HCT116 (cell line): ENCODE results near the gene TMPRSS11E. TPM values are rescaled to one million over a fixed set of nuclear protein-coding genes. Genes with fewer than 3 reads are reported as not detected.

ENCODE experiments used
- ATAC-seq: fragments of 200-7000 bp; cut with Tn5 transposase; 2 replicates; pipeline ENCODE4 v1.9.1; 2020; ENCODE audit warnings: mild to moderate bottlenecking, moderate library complexity
- BruUV-seq: library from RNA; stranded (reverse); fragments of 400-500 nt; replicated peaks from 2 replicates; lab custom pipeline; 2021; lab: Mats Ljungman, UMichigan
- CTCF ChIA-PET: fragments of 300-600 bp; sonication (Branson Sonifier 250); formaldehyde crosslinking; loops from one replicate; lab custom pipeline; 2021; ENCODE audit warnings: antibody characterized with exemption; lab: Charles Lee
- POLR2A ChIA-PET: fragments of 300-600, 350-600 bp; sonication (Branson Sonifier 250); formaldehyde crosslinking; loops from one replicate; lab custom pipeline; 2021; ENCODE audit warnings: antibody characterized with exemption; lab: Charles Lee
- RAD21 ChIA-PET, 2 experiments: fragments of 300-600 bp; sonication (Branson Sonifier 250); formaldehyde crosslinking; loops; one replicate each; lab custom pipeline; 2023; ENCODE audit warnings: low total read pairs in 2 of 2; ENCODE audit not compliant: uncharacterized antibody in 2 of 2, unreplicated experiment in 2 of 2, low non-redundant PET in 1 of 2; lab: Charles Lee
- DNase-seq: peaks from one replicate; pipeline ENCODE4 v3.0.0-alpha.2; 2010; ENCODE audit warnings: low read depth, low spot score
- H2AFZ ChIP-seq: fragments of 200-600 bp; shearing (Covaris generic), sonication (generic); 2 replicates; pipeline ENCODE4 v1.6.1; 2017; ENCODE audit warnings: low read depth, mixed run types, mixed read lengths, antibody characterized with exemption, low read length; ENCODE audit not compliant: poor library complexity, severe bottlenecking
- H3K27ac ChIP-seq: 2 replicates; pipeline ENCODE4 v1.5.1; 2012; ENCODE audit warnings: low read depth, low read length
- H3K27me3 ChIP-seq: fragments of 200-600 bp; sonication (generic); 2 replicates; pipeline ENCODE4 v1.6.1; 2016; ENCODE audit warnings: mixed run types, low read length, mixed read lengths; ENCODE audit not compliant: insufficient read depth
- H3K36me3 ChIP-seq, 2 experiments: fragments of 200-500 bp in 1 of 2; fragments of 200-600 bp in 1 of 2; sonication (Bioruptor generic) in 1 of 2; sonication (generic) in 1 of 2; 2 replicates each; pipeline versions ENCODE4 v1.5.1 to v1.6.1; 2014 to 2016; ENCODE audit warnings: low read length in 2 of 2, inconsistent platforms in 1 of 2, mixed read lengths in 1 of 2, mixed run types in 1 of 2; ENCODE audit not compliant: insufficient read depth in 2 of 2, control insufficient read depth in 1 of 2
- H3K4me1 ChIP-seq, 2 experiments: fragments of 200-600 bp in 1 of 2; sonication (generic) in 1 of 2; 2 replicates each; pipeline versions ENCODE4 v1.5.1 to v1.6.1; 2012 to 2017; ENCODE audit warnings: low read length in 2 of 2, inconsistent platforms in 1 of 2, mild to moderate bottlenecking in 1 of 2, mixed read lengths in 1 of 2, mixed run types in 1 of 2, moderate library complexity in 1 of 2; ENCODE audit not compliant: insufficient read depth in 2 of 2, control insufficient read depth in 1 of 2
- H3K4me2 ChIP-seq: fragments of 200-600 bp; sonication (generic); 2 replicates; pipeline ENCODE4 v1.6.1; 2017; ENCODE audit warnings: mixed run types, low read length, mixed read lengths
- H3K4me3 ChIP-seq, 2 experiments: fragments of 200-600 bp in 1 of 2; sonication (generic) in 1 of 2; replicated peaks in 1 of 2; 2 replicates each; pipeline ENCODE4 v1.5.1; 2011 to 2016; ENCODE audit warnings: low read length in 2 of 2, control low read depth in 1 of 2, low read depth in 1 of 2, mild to moderate bottlenecking in 1 of 2, mixed read lengths in 1 of 2, mixed run types in 1 of 2
- H3K79me2 ChIP-seq: fragments of 200-600 bp; sonication (generic); 2 replicates; pipeline ENCODE4 v1.6.1; 2017; ENCODE audit warnings: mild to moderate bottlenecking, mixed run types, low read length, moderate library complexity, mixed read lengths; ENCODE audit not compliant: insufficient read depth
- H3K9ac ChIP-seq: fragments of 200-600 bp; sonication (generic); 2 replicates; pipeline ENCODE4 v1.6.1; 2016; ENCODE audit warnings: low read length, mixed read lengths
- H3K9me2 ChIP-seq: fragments of 200-600 bp; sonication (generic), shearing (Covaris generic); 2 replicates; pipeline ENCODE4 v1.6.1; 2017; ENCODE audit warnings: mixed run types, mild to moderate bottlenecking, moderate library complexity; ENCODE audit not compliant: insufficient read depth
- H3K9me3 ChIP-seq, 2 experiments: fragments of 200-500 bp in 1 of 2; fragments of 200-600 bp in 1 of 2; sonication (Bioruptor generic) in 1 of 2; sonication (generic) in 1 of 2; 2 replicates each; pipeline ENCODE4 v1.6.1; 2014 to 2017; ENCODE audit warnings: low read length in 2 of 2, mixed read lengths in 2 of 2, inconsistent platforms in 1 of 2, low read depth in 1 of 2, mild to moderate bottlenecking in 1 of 2, mixed run types in 1 of 2, moderate library complexity in 1 of 2; ENCODE audit not compliant: control insufficient read depth in 1 of 2, insufficient read depth in 1 of 2
- H4K20me1 ChIP-seq: fragments of 200-600 bp; sonication (generic), shearing (Covaris generic); 2 replicates; pipeline ENCODE4 v1.6.1; 2017; ENCODE audit warnings: mixed run types, mild to moderate bottlenecking, moderate library complexity; ENCODE audit not compliant: insufficient read depth
- CEBPB ChIP-seq: IDR thresholded peaks from 2 replicates; pipeline ENCODE4 v1.6.1; 2012; ENCODE audit warnings: low read depth
- EGR1 ChIP-seq: IDR thresholded peaks from 2 replicates; pipeline ENCODE4 v1.6.1; 2012; ENCODE audit warnings: low read depth
- ELF1 ChIP-seq: IDR thresholded peaks from 2 replicates; pipeline ENCODE4 v1.6.1; 2012; ENCODE audit warnings: low read depth, borderline replicate concordance
- EZH2 ChIP-seq: fragments of 200-600 bp; sonication (generic); IDR thresholded peaks from 2 replicates; pipeline ENCODE4 v1.6.1; 2017; ENCODE audit warnings: antibody characterized with exemption, mixed run types
- EZH2phosphoT487 ChIP-seq: fragments of 200-600 bp; IDR thresholded peaks from 2 replicates; pipeline ENCODE4 v1.6.1; 2018; ENCODE audit warnings: antibody characterized with exemption, borderline replicate concordance
- FOSL1 ChIP-seq: IDR thresholded peaks from 2 replicates; pipeline ENCODE4 v1.6.1; 2012; ENCODE audit warnings: low read depth
- POLR2A ChIP-seq: IDR thresholded peaks from 2 replicates; pipeline ENCODE4 v1.7.0; 2011; ENCODE audit warnings: borderline replicate concordance; ENCODE audit not compliant: insufficient read depth, insufficient read length; ENCODE audit errors: extremely low read depth
- POLR2AphosphoS5 ChIP-seq: IDR thresholded peaks from 2 replicates; pipeline ENCODE4 v1.6.1; 2011; ENCODE audit warnings: mild to moderate bottlenecking, low read depth, low read length, moderate library complexity
- RAD21 ChIP-seq: IDR thresholded peaks from 2 replicates; pipeline ENCODE4 v1.6.1; 2012; ENCODE audit warnings: low read depth, mild to moderate bottlenecking
- SIN3A ChIP-seq: IDR thresholded peaks from 2 replicates; pipeline ENCODE4 v1.6.1; 2012; ENCODE audit warnings: low read depth
- SP1 ChIP-seq: IDR thresholded peaks from 2 replicates; pipeline ENCODE4 v1.6.1; 2012; ENCODE audit warnings: low read depth
- YY1 ChIP-seq: IDR thresholded peaks from 2 replicates; pipeline ENCODE4 v1.6.1; 2011; ENCODE audit warnings: low read length, low read depth, moderate library complexity, mild to moderate bottlenecking; ENCODE audit not compliant: insufficient replicate concordance; ENCODE audit errors: extremely low read depth
- ZFX ChIP-seq: fragments of 450-650 bp; IDR thresholded peaks from 2 replicates; pipeline ENCODE4 v1.6.1; 2017
- intact Hi-C: fragments of 100-400 bp; cut with micrococcal nuclease; formaldehyde crosslinking; loops from 2 replicates; pipeline ENCODE4 v1.10.0; 2022
- total RNA-seq: library from RNA; stranded (reverse); gene quantifications from one replicate; pipeline ENCODE4 v1.2.1, GENCODE V29; 2021; ENCODE audit not compliant: unreplicated experiment
- TF ChIP-seq, protein P1 (sequence below): IDR thresholded peaks from 2 replicates; pipeline ENCODE4 v1.6.1; 2012
- TF ChIP-seq, protein P2 (sequence below): IDR thresholded peaks from 2 replicates; pipeline ENCODE4 v1.6.1; 2012; ENCODE audit warnings: low read depth
- TF ChIP-seq, protein P3 (sequence below): IDR thresholded peaks from 2 replicates; pipeline ENCODE4 v1.6.1; 2012
- TF ChIP-seq, protein P4 (sequence below): IDR thresholded peaks from 2 replicates; pipeline ENCODE4 v1.6.1; 2011; ENCODE audit warnings: mild to moderate bottlenecking, low read length, moderate library complexity; ENCODE audit not compliant: insufficient replicate concordance; ENCODE audit errors: extremely low read depth
- TF ChIP-seq, protein P5 (sequence below), 3 experiments: fragments of 200-600 bp in 1 of 3; sonication (generic) in 1 of 3; IDR thresholded peaks in 2 of 3; conservative IDR thresholded peaks in 1 of 3; 2 replicates each; pipeline ENCODE4 v1.5.1; 2012 to 2017; ENCODE audit warnings: low read depth in 2 of 3, low read length in 2 of 3, antibody characterized with exemption in 1 of 3, borderline replicate concordance in 1 of 3, control low read depth in 1 of 3, mild to moderate bottlenecking in 1 of 3, mixed read lengths in 1 of 3, mixed run types in 1 of 3, moderate library complexity in 1 of 3; ENCODE audit not compliant: insufficient read depth in 1 of 3

Gene TMPRSS11E
- total RNA-seq, 1 experiment from 2014 or later: not detected

DNA sequence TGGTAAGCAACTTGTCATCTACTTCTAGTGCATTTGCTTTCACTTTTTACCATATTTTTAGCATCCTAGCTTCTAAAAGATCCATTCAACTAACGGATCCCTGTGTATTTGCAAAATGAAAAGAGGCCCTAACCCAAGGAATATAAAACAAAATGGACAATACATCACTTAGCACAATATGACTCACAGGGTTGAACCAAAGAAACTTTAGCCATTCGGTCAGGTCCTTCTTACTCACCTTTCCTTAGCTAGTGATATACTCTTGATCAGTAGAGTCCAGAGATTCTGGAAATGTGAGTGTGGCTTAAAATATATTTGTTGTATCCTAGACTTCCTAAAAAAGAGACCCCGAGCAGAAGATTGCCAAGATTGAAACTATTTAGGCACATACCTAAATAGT, 19.5 kb downstream of the TMPRSS11E start:
- no TSS peak for BruUV-seq
- Histone ChIP-seq H3K4me2 (peak overlapping the region; percentile 2; the same call in 1 of the 2 replicates), H3K9ac (no peak overlapping the region), H3K36me3 (no peaks in the 10 kb centered on the region), H4K20me1 (no peaks in the 10 kb centered on the region), H3K27ac (no peak overlapping the region), H3K4me3 (no peak overlapping the region), H2AFZ (no peak overlapping the region), H3K79me2 (no peaks in the 10 kb centered on the region), H3K27me3 (no peaks in the 10 kb centered on the region), H3K4me1 (peaks cover 0 to 19% of the 10 kb centered on the region in 2 experiments; a peak in 2 of 4 replicates), H3K9me3 (no peaks in the 10 kb centered on the region), H3K9me2 (no peaks in the 10 kb centered on the region)
- intact Hi-C loops: no loop called here
- TF ChIP-seq FOSL1: no peak
- no peak for TF ChIP-seq SP1
- TF ChIP-seq POLR2AphosphoS5: no peak
- no peak for TF ChIP-seq ZFX
- TF ChIP-seq RAD21: no peak
- TF ChIP-seq, protein P1, sequence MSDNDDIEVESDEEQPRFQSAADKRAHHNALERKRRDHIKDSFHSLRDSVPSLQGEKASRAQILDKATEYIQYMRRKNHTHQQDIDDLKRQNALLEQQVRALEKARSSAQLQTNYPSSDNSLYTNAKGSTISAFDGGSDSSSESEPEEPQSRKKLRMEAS: no peak
- no peak for TF ChIP-seq ELF1
- TF ChIP-seq, protein P2, sequence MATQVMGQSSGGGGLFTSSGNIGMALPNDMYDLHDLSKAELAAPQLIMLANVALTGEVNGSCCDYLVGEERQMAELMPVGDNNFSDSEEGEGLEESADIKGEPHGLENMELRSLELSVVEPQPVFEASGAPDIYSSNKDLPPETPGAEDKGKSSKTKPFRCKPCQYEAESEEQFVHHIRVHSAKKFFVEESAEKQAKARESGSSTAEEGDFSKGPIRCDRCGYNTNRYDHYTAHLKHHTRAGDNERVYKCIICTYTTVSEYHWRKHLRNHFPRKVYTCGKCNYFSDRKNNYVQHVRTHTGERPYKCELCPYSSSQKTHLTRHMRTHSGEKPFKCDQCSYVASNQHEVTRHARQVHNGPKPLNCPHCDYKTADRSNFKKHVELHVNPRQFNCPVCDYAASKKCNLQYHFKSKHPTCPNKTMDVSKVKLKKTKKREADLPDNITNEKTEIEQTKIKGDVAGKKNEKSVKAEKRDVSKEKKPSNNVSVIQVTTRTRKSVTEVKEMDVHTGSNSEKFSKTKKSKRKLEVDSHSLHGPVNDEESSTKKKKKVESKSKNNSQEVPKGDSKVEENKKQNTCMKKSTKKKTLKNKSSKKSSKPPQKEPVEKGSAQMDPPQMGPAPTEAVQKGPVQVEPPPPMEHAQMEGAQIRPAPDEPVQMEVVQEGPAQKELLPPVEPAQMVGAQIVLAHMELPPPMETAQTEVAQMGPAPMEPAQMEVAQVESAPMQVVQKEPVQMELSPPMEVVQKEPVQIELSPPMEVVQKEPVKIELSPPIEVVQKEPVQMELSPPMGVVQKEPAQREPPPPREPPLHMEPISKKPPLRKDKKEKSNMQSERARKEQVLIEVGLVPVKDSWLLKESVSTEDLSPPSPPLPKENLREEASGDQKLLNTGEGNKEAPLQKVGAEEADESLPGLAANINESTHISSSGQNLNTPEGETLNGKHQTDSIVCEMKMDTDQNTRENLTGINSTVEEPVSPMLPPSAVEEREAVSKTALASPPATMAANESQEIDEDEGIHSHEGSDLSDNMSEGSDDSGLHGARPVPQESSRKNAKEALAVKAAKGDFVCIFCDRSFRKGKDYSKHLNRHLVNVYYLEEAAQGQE: no peak
- no peak for TF ChIP-seq YY1
- TF ChIP-seq, protein P3, sequence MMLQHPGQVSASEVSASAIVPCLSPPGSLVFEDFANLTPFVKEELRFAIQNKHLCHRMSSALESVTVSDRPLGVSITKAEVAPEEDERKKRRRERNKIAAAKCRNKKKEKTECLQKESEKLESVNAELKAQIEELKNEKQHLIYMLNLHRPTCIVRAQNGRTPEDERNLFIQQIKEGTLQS: no peak
- TF ChIP-seq POLR2A: no peak
- TF ChIP-seq SIN3A: no peak
- no peak for TF ChIP-seq EZH2phosphoT487
- no peak for TF ChIP-seq CEBPB
- TF ChIP-seq EGR1: no peak
- TF ChIP-seq EZH2: no peak
- TF ChIP-seq, protein P4, sequence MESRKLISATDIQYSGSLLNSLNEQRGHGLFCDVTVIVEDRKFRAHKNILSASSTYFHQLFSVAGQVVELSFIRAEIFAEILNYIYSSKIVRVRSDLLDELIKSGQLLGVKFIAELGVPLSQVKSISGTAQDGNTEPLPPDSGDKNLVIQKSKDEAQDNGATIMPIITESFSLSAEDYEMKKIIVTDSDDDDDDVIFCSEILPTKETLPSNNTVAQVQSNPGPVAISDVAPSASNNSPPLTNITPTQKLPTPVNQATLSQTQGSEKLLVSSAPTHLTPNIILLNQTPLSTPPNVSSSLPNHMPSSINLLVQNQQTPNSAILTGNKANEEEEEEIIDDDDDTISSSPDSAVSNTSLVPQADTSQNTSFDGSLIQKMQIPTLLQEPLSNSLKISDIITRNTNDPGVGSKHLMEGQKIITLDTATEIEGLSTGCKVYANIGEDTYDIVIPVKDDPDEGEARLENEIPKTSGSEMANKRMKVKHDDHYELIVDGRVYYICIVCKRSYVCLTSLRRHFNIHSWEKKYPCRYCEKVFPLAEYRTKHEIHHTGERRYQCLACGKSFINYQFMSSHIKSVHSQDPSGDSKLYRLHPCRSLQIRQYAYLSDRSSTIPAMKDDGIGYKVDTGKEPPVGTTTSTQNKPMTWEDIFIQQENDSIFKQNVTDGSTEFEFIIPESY: no peak
- TF ChIP-seq, protein P5, sequence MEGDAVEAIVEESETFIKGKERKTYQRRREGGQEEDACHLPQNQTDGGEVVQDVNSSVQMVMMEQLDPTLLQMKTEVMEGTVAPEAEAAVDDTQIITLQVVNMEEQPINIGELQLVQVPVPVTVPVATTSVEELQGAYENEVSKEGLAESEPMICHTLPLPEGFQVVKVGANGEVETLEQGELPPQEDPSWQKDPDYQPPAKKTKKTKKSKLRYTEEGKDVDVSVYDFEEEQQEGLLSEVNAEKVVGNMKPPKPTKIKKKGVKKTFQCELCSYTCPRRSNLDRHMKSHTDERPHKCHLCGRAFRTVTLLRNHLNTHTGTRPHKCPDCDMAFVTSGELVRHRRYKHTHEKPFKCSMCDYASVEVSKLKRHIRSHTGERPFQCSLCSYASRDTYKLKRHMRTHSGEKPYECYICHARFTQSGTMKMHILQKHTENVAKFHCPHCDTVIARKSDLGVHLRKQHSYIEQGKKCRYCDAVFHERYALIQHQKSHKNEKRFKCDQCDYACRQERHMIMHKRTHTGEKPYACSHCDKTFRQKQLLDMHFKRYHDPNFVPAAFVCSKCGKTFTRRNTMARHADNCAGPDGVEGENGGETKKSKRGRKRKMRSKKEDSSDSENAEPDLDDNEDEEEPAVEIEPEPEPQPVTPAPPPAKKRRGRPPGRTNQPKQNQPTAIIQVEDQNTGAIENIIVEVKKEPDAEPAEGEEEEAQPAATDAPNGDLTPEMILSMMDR (IDR thresholded peaks at IDR 0.05 in 2 of 3, conservative IDR thresholded peaks at IDR 0.05 in 1 of 3; ENCODE audit: borderline replicate concordance in 1 of 3, insufficient read depth in 1 of 3, low read depth in 2 of 3, low read length in 2 of 3): no peak
- POLR2A ChIA-PET: no interaction called here
- CTCF ChIA-PET: no interaction called here
- RAD21 ChIA-PET: no interaction called here
- DNase-seq: no peak
- ATAC-seq: no peak
